Stimulated activated CD8-positive, alpha-beta memory T cell treated with anti-CD3 and anti-CD28 coated beads, Interleukin-12 subunit alpha, Interleukin-12 subunit beta, amount 100 ng/mL, for 24 hours (primary cell): ENCODE data around the gene WNT2.
"Not testable (repeated sequence)": the region's sequence is repeated elsewhere in the genome, so short reads cannot be mapped to it uniquely, and the experiment has no call there.

ENCODE experiments used
- DNase-seq: peaks from one replicate; pipeline ENCODE4 v3.0.0-alpha.2; 2020; ENCODE audit errors: extremely low read depth

WNT2 gene

GRCh38 chr7:117262546-117262945 lies 60.3 kb downstream of the WNT2 start:
- DNase-seq: no peak

DNA sequence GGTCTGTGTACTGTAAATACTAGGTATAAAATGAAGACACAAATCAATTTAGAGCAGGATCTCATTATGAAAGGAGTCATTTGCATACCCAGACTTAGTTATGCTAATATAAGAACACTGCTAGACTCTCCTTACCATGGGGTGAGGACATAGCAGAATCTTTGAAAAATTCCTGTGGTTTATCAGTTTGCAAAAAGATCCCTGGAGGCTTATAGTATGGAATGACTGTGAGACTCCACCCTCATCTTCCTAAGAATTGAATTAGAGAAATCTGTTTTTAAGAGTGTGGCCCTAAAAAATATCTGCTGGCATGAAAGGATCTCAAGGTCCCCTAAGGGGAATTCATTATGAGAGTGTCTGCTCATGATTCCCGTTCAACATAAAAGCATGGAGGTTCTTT lies 63.2 kb downstream of the WNT2 start:
- no peak for DNase-seq

GRCh38 chr7:117251687-117252086 lies 71.2 kb downstream of the WNT2 start:
- no peak for DNase-seq

DNA sequence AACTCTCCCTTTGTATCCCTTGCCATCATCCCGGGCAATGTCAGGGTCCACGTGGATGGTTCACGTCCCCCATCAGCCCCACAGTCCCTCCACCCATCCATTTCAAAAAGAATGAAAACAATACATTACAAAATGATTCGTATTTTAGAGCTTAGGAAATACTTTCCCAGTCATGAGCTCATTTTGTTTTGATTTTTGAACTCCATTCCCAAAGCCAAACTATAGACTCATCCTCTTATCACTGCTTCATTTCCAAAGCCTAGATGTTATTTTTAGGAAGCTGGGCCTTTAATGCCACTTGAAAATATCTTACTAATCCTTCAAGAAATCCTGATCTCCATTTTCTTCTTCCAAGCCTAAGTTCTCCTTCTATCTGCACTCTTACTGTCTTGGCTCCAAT lies 72.1 kb downstream of the WNT2 start:
- no peak for DNase-seq

DNA sequence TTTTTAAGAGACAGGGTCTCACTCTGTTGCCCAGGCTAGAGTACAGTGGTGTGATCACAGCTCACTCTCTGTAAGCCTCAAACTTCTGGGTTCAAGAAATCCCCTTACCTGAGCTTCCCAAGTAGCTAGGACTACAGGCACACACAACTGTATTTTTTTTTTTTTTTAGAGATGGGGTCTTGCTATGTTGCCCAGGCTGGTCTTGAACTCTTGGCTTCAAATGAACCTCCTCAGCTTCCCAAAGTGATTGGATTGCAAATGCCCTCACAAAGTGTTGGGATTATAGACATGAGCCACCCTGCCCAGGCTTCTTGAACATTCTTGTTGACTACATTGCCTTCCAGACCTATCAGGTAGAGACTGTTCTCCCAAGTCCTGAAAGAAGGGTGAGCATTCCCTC lies 72.6 kb downstream of the WNT2 start:
- DNase-seq: no peak

GRCh38 chr7:117249696-117250095 lies 73.2 kb downstream of the WNT2 start:
- no peak for DNase-seq

- no peak for DNase-seq
Observed at GRCh38 chr7:117248829-117249228, 74.0 kb downstream of the WNT2 start.

DNA sequence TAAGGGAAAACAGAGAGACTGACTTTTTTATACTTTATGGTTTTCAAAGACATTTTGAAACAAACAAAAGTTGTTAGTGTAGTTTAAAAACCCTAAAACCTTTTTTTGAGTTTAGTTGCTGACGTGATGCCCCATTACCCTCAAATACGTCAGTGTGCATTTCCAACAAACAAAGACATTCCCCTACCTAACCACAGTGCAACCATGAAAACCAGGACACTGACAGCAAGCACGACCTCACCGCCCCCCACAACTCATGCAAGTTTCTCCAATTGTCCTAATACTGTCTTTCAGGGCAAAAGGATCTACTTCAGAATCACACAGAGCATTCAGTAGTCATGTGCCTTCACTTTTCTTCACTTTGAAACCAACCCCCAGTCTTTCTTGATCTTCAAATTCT lies 75.0 kb downstream of the WNT2 start:
- no peak for DNase-seq

GRCh38 chr7:117245703-117246102 lies 77.2 kb downstream of the WNT2 start:
- DNase-seq: not testable (repeated sequence)

- DNase-seq: no peak
Observed at GRCh38 chr7:117243390-117243789, 79.5 kb downstream of the WNT2 start.

DNA sequence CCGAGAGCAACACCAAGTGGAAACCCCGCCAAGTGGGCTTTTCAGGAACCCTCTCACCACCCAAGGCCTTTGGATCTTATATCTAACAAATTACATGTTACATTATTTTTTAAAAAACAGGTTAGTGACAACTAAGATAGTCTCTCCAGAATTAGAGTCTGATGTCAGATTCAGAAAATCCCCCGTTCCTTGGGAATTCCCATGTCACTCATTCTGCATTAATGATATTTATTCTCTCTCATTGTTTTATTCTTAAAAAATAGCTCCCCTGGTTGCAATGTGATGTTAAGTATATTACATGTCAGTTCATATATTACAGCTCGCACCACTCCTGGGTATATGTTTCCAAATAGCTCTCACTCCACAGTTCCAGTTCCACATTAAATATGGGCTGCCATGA lies 81.8 kb downstream of the WNT2 start:
- no peak for DNase-seq

DNA sequence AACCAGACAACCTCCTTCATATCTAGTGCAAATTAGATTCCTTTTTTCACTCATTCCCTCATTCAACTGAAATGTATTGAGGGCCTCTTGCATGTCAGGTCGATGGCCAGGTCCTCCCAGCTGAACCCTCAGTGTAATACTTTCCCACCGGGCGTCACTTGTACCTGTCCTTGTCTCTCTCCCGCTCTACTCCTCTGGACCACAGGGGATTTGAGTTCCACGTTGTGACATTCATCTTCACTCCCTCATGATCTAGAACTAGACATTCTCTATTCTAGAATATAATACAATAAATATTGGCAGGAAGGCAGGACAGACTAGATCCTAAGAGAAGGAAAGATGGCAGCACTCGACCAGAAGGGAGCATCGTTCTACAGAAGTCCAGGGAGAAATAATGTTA lies 83.9 kb downstream of the WNT2 start:
- no peak for DNase-seq

GRCh38 chr7:117238472-117238871 lies 84.4 kb downstream of the WNT2 start:
- DNase-seq: no peak

DNA sequence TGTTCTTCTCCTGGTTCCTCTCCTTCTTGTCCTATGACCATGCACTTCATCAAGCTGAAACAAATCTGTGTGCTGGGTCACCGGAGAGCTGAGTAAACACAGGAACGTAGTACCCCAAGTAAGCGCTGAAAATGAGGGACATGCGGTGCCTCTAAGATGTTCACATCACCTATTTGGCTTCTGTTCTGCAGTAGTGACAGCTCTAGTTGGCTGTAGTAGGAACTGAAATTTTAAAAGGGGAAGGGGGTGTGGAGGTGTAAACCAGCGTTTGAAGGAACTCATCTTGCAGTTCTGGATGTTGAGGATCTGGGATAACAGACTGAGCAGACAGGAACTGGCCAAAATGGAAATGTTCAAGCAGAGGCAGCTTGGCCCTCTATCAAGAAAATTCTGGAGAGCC lies 85.2 kb downstream of the WNT2 start:
- no peak for DNase-seq

DNA sequence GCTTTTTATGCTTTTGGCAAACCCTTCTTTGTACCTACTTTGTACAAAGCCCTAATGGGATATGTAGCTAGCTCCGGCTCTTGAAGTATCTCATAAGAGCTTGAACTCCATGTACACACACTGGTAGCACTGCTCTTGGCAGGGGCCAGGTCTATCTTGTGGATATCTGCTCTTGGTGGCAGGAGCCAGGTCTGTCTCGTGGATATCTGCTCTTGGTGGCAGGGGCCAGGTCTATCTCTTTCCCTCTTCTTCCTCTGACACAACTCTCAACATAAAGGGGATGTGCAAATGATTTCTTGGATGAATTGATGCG lies 91.9 kb downstream of the WNT2 start:
- no peak for DNase-seq

- DNase-seq: no peak
Observed at GRCh38 chr7:117230276-117231046, 92.4 kb downstream of the WNT2 start.

- DNase-seq: no peak
Observed at GRCh38 chr7:117229350-117229749, 93.5 kb downstream of the WNT2 start.

- no peak for DNase-seq
Observed at GRCh38 chr7:117227091-117227490, 95.8 kb downstream of the WNT2 start.

GRCh38 chr7:117225536-117225935 lies 97.3 kb downstream of the WNT2 start:
- no peak for DNase-seq
